Mucosa of stomach (tissue), 1 donor: ENCODE results near the gene PPP3R1.
"Not testable (repeated sequence)": the region's sequence is repeated elsewhere in the genome, so short reads cannot be mapped to it uniquely, and the experiment has no call there.

Experiments used
- H3K27me3 ChIP-seq: one replicate; pipeline ENCODE4 v1.7.0; 2013; ENCODE audit warnings: mild to moderate bottlenecking, low read length; ENCODE audit not compliant: control insufficient read depth, insufficient read depth
- H3K36me3 ChIP-seq: one replicate; pipeline ENCODE4 v1.7.0; 2013; ENCODE audit warnings: low read length; ENCODE audit not compliant: control insufficient read depth, insufficient read depth
- H3K4me1 ChIP-seq: one replicate; pipeline ENCODE4 v1.7.0; 2013; ENCODE audit warnings: mild to moderate bottlenecking, low read length; ENCODE audit not compliant: control insufficient read depth, insufficient read depth
- H3K4me3 ChIP-seq: one replicate; pipeline ENCODE4 v1.7.0; 2013; ENCODE audit warnings: low read length
- H3K9ac ChIP-seq: one replicate; pipeline ENCODE4 v1.7.0; 2013; ENCODE audit warnings: mild to moderate bottlenecking, low read length, moderate library complexity
- H3K9me3 ChIP-seq: one replicate; pipeline ENCODE4 v1.7.0; 2013; ENCODE audit warnings: mild to moderate bottlenecking, low read length, moderate library complexity; ENCODE audit not compliant: control insufficient read depth
- donor health status: Pancreatic carcinoma.

The PPP3R1 gene

GRCh38 chr2:68177541-68177940 is 74.8 kb downstream of the PPP3R1 start:
- Histone ChIP-seq H3K36me3 (no peaks in the 10 kb centered on the region), H3K4me1 (no peaks in the 10 kb centered on the region), H3K27me3 (no peaks in the 10 kb centered on the region), H3K9ac (no peak overlapping the region), H3K9me3 (no peaks in the 10 kb centered on the region), H3K4me3 (no peak overlapping the region)

GRCh38 chr2:68176657-68177056 is 75.7 kb downstream of the PPP3R1 start:
- H3K4me3 ChIP-seq: no peak overlapping the region
- no peak overlapping the region for H3K9ac ChIP-seq
- no peaks in the 10 kb centered on the region for H3K27me3 ChIP-seq
- H3K36me3 ChIP-seq: no peaks in the 10 kb centered on the region
- no peaks in the 10 kb centered on the region for H3K9me3 ChIP-seq
- H3K4me1 ChIP-seq: no peaks in the 10 kb centered on the region

DNA sequence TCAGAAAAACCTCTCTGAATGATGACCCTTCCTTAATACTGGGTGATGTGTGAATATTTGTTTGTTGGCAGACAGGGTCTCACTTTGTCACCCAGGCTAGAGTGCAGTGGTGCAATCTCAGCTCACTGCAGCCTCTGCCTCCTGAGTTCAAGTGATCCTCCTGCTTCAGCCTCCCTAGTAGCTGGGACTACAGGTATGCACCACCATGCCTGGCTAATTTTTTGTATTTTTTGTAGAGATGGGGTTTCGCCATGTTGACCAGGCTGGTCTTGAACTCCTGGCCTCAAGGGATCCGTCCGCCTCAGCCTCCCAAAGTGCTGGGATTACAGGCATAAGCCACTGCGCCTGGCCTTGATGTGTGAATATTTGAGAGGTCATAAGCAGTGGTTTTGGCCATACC is 77.1 kb downstream of the PPP3R1 start:
- H3K9ac ChIP-seq, H3K9me3 ChIP-seq, H3K4me1 ChIP-seq, H3K27me3 ChIP-seq, H3K36me3 ChIP-seq, H3K4me3 ChIP-seq: not testable (repeated sequence)

DNA sequence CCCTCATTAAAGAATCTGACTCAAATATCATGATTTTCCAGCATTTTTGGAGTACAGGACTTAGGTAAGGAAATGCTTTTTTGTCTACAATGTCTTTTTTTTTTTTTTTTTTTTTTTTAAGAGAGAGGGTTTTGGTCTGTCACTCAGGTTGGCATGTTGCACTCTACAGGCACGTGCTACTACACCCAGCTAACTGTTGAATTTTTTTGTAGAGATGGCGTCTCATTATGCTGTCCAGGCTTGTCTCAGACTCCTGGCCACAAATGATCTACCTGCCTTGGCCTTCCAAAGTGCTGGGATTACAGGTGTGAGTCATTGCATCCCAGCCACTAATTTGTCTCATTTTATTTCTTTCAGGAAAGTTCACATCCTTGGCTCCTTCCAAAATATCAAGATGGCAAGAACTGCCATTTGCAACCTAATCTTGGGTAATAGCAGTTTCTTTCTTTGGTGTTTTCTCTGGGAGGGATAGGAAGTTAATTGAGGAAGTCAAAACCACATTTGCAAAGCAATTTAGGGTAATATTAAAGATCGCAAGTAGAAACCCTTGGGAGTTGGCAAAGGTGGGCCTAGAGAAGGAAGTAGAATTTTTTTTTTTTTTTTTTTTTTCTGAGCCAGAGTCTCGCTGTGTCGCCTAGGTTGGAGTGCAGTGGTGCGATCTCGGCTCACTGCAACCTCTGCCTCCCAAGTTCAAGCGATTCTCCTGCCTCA is 79.2 kb downstream of the PPP3R1 start:
- Histone ChIP-seq H3K36me3 (no peaks in the 10 kb centered on the region), H3K4me1 (no peaks in the 10 kb centered on the region), H3K9ac (no peak overlapping the region), H3K4me3 (no peak overlapping the region), H3K9me3 (no peaks in the 10 kb centered on the region), H3K27me3 (no peaks in the 10 kb centered on the region)

DNA sequence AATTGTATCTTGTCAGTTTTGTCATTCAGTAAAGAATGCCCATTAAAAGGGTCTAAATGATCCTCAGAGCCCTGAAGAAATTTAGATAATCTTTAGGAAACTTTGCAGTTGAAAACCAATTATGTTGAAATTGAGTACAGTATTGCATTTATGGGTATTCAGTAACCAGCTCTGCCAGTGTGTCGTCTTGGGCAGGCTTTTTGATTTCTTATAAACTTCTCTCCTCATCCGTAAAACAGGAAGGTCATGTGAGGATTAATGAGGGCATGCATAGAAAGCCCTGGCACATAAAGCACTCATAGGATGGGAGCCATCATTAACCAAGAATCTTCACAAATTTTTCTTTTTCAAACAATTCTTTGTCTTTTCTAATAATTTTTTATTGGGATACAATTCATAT is 79.8 kb downstream of the PPP3R1 start:
- Histone ChIP-seq H3K9ac (no peak overlapping the region), H3K27me3 (no peaks in the 10 kb centered on the region), H3K9me3 (no peaks in the 10 kb centered on the region), H3K36me3 (no peaks in the 10 kb centered on the region), H3K4me3 (no peak overlapping the region), H3K4me1 (no peaks in the 10 kb centered on the region)

DNA sequence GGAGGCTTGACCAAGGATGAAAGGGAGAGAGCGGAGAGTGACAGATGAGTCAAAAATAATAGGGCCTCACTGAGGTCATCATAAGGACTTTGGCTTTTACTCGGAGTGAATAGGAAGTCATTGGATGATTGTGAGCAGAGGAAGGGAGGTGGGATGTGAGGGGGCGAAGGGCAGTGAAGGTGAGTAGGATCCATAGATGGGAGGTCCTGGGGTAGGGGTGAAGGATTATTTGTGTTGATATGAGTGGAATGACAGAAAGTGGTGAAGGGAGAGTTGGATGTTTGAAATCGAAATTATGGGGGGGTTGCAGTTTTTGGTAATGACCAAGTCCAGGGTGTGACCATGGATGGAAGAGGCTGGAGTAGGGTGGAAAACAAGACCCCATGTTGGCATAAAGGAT is 80.6 kb downstream of the PPP3R1 start:
- Histone ChIP-seq H3K9ac (no peak overlapping the region), H3K36me3 (no peaks in the 10 kb centered on the region), H3K27me3 (no peaks in the 10 kb centered on the region), H3K4me3 (no peak overlapping the region), H3K4me1 (no peaks in the 10 kb centered on the region), H3K9me3 (no peaks in the 10 kb centered on the region)

DNA sequence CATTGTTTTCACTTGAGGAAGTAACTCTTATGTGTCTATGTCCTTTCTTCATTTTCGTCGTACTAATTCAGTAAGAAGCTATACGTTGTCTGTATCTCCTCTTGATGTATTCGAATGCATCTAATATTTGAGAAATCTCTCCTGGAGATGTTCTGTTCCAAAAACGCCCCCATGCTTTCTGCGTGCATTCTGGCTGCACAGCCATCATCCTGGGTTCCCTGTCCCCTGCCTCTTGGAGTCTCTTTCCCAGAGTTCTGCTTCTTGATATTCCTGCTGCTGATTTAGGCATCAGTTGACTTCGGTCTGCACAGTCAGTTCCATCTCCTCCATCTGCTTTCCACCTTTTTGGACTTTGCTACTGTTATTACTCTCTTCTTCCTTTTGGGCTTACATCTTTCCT is 81.2 kb downstream of the PPP3R1 start:
- H3K27me3 ChIP-seq: no peaks in the 10 kb centered on the region
- H3K36me3 ChIP-seq: no peaks in the 10 kb centered on the region
- H3K4me3 ChIP-seq: no peak overlapping the region
- H3K4me1 ChIP-seq: no peaks in the 10 kb centered on the region
- no peak overlapping the region for H3K9ac ChIP-seq
- H3K9me3 ChIP-seq: no peaks in the 10 kb centered on the region

GRCh38 chr2:68169308-68169707 is 83.0 kb downstream of the PPP3R1 start:
- Histone ChIP-seq H3K9me3 (no peaks in the 10 kb centered on the region), H3K9ac (no peak overlapping the region), H3K36me3 (no peaks in the 10 kb centered on the region), H3K4me3 (no peak overlapping the region), H3K4me1 (no peaks in the 10 kb centered on the region), H3K27me3 (no peaks in the 10 kb centered on the region)

GRCh38 chr2:68167186-68167585 is 85.1 kb downstream of the PPP3R1 start:
- H3K4me1 ChIP-seq: no peaks in the 10 kb centered on the region

GRCh38 chr2:68163641-68164040 is 88.7 kb downstream of the PPP3R1 start:
- no peaks in the 10 kb centered on the region for H3K9me3 ChIP-seq
- no peak overlapping the region for H3K4me3 ChIP-seq
- H3K9ac ChIP-seq: no peak overlapping the region
- H3K4me1 ChIP-seq: peaks cover under 1% of the 10 kb centered on the region
- no peaks in the 10 kb centered on the region for H3K27me3 ChIP-seq
- H3K36me3 ChIP-seq: no peaks in the 10 kb centered on the region

More at GRCh38 chr2:68167186-68167585, 85.1 kb downstream of the PPP3R1 start:
- no peaks in the 10 kb centered on the region for H3K9me3 ChIP-seq
- H3K27me3 ChIP-seq: no peaks in the 10 kb centered on the region
- H3K9ac ChIP-seq: no peak overlapping the region
- no peaks in the 10 kb centered on the region for H3K36me3 ChIP-seq
- no peak overlapping the region for H3K4me3 ChIP-seq

GRCh38 chr2:68158134-68158447 is 94.2 kb downstream of the PPP3R1 start:
- Histone ChIP-seq H3K9me3 (no peaks in the 10 kb centered on the region), H3K9ac (peak overlapping the region; percentile 79), H3K36me3 (no peaks in the 10 kb centered on the region), H3K4me3 (peak overlapping the region; percentile 88), H3K27me3 (no peaks in the 10 kb centered on the region), H3K4me1 (peaks cover 3% of the 10 kb centered on the region)

DNA sequence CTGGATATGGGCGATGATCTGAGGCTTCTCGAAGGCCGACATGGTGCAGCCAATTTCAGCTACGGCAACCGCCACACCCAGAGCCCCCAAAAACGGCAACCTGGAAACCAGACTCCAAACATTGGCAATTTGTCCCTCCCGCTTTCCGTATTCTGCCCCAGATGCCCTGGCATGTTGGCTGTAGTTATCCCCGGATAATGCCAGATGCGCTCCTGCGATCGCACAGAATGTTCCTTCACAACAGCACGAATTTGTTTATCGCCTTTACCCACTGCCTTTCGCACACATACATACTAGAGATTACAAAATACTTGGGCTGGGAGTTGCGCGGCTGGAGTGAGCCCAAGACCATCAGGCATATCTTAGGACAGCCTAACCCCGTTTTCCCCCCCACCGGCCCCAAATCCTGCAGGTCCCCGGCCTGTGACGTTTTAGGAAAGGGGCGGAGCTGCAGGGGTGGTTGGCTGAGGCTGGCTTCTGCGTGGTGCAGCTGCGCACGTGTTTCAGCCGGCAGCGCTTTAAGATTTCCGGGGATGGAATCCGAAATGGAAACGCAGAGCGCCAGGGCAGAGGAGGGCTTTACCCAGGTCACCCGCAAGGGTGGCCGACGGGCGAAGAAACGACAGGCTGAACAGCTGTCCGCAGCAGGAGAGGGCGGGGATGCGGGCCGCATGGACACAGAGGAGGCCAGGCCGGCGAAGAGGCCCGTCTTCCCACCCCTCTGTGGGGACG is 94.8 kb downstream of the PPP3R1 start, which contains the start of gene PNO1:
Gene PNO1 (plus strand): TSS at position 487 of the 732 bp plus-strand sequence. CDS start 47 bp downstream, at position 534.
- Histone ChIP-seq H3K9ac (peak within 1 kb of the TSS; percentile 79), H3K36me3 (no peaks in the 10 kb centered on the region), H3K4me1 (peaks cover 3% of the 10 kb centered on the region), H3K27me3 (no peaks in the 10 kb centered on the region), H3K4me3 (peak within 1 kb of the TSS; percentile 88), H3K9me3 (no peaks in the 10 kb centered on the region)
